Colon (tissue), 2 donors: ENCODE results near the gene ZBTB40.

Experiments
- FAIRE-seq: peaks from 2 replicates; lab custom pipeline; 2012; peaks lifted over from hg19 to GRCh38; lab: Jason Lieb, UNC
- donor health status: control.
- donor health status: control.

The ZBTB40 gene

GRCh38 chr1:22434717-22435116, 16.9 kb upstream of the ZBTB40 start:
- no peak for FAIRE-seq

- no peak for FAIRE-seq
These were observed 14.7 kb upstream of the ZBTB40 start for GRCh38 chr1:22436948-22437347.

- FAIRE-seq = no peak
These were observed 14.1 kb upstream of the ZBTB40 start for GRCh38 chr1:22437573-22437972.

- FAIRE-seq = peak; percentile 47
These were observed 11.1 kb upstream of the ZBTB40 start for GRCh38 chr1:22440582-22440981.

- FAIRE-seq = no peak
These were observed 9.3 kb upstream of the ZBTB40 start for GRCh38 chr1:22442212-22442894.

GRCh38 chr1:22443332-22443731, 8.3 kb upstream of the ZBTB40 start:
- no peak for FAIRE-seq

- FAIRE-seq = no peak
These were observed 6.8 kb upstream of the ZBTB40 start for GRCh38 chr1:22444856-22445255.

GRCh38 chr1:22447621-22448111, 4.0 kb upstream of the ZBTB40 start:
- no peak for FAIRE-seq

- FAIRE-seq = no peak
These were observed 2.0 kb upstream of the ZBTB40 start for GRCh38 chr1:22449636-22450035.

- FAIRE-seq = no peak
These were observed 1.2 kb upstream of the ZBTB40 start for GRCh38 chr1:22450351-22451021.

- no peak for FAIRE-seq
These were observed 868 bp downstream of the ZBTB40 start for GRCh38 chr1:22452481-22452957.

- FAIRE-seq = no peak
These were observed 1.5 kb downstream of the ZBTB40 start for GRCh38 chr1:22453181-22453580.

- FAIRE-seq = no peak
These were observed 2.9 kb downstream of the ZBTB40 start for GRCh38 chr1:22454476-22455056.

- no peak for FAIRE-seq
These were observed 5.7 kb downstream of the ZBTB40 start for GRCh38 chr1:22457345-22457744.

- FAIRE-seq = no peak
These were observed 6.2 kb downstream of the ZBTB40 start for GRCh38 chr1:22457836-22458235.

GRCh38 chr1:22461100-22461499, 9.4 kb downstream of the ZBTB40 start:
- no peak for FAIRE-seq

- FAIRE-seq = no peak
These were observed 10.3 kb downstream of the ZBTB40 start for GRCh38 chr1:22461678-22462527.

- no peak for FAIRE-seq
These were observed 11.3 kb downstream of the ZBTB40 start for GRCh38 chr1:22462928-22463327.

- no peak for FAIRE-seq
These were observed 13.4 kb downstream of the ZBTB40 start for GRCh38 chr1:22465015-22465565.

- FAIRE-seq = no peak
These were observed 14.0 kb downstream of the ZBTB40 start for GRCh38 chr1:22465671-22466070.

GRCh38 chr1:22470227-22470626, 18.6 kb downstream of the ZBTB40 start:
- FAIRE-seq = no peak

- FAIRE-seq = no peak
These were observed 19.4 kb downstream of the ZBTB40 start for GRCh38 chr1:22471078-22471477.
